Activated CD8-positive, alpha-beta memory T cell treated with anti-CD3 and anti-CD28 coated beads for 4 hours (primary cell): ENCODE results near the gene HTR3B.
"Not testable (repeated sequence)": the region's sequence is repeated elsewhere in the genome, so short reads cannot be mapped to it uniquely, and the experiment has no call there.

ENCODE experiments used
- DNase-seq, 2 donors: peaks; one replicate each; pipeline ENCODE4 v3.0.0-alpha.2; 2020; ENCODE audit warnings: low read depth in 2 of 2

The HTR3B gene

DNA sequence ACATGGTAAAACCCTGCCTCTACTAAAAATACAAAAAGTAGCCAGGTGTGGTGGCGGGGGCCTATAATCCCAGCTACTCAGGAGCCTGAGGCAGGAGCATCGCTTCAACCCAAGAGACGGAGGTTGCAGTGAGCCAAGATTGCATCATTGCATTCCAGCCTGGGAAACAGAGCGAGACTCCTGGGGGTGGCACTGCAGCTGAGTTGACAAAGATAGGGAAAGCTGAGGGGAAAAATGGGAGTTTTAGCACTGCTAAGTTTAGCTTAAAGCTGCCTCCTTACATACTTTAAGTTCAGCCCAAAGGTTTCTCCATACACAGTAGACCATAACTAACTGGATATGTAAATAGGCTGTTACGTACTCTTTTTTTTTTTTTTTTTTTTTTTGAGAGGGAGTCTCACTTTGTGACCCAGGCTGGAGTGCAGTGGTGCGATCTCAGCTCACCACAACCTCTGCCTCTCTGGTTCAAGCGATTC lies 20.2 kb upstream of the HTR3B start:
- DNase-seq, result no peak

DNA sequence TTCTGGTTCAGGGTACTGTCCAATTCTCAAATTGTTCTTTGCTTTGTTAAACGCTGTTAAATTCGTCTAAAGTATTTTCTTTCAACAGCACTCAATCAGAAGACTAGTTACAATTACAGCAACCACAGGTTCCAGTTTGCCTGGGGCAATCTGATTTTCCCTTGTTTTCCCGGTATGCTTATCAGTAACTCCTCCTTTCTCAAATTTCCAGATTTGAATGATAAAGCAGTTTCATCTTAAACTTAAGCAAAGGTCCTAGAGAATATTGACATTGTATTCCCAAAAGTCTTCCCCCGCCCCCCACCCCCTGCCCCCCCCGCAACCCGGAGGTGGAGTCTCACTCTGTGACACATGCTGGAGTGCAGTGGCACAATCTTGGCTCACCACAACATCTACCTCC lies 18.7 kb upstream of the HTR3B start:
- no peak for DNase-seq

DNA sequence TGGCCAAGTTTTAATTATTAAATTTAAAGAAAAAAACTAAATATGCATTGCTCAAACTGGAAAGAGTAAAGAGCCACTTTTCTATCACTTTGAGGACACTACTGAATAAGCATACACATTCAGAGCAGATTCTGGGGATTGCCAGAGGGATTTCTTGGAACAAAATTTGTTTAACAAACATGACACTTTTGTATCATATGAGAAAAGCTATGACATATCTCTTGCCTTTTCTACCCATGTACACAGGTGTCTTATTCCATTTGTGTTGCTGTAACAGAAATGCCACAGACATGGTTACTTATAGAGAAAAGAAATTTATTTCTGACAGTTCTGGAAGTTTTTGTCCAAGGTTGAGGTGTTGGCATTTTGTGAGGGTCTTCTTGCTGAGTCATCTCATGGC lies 15.7 kb upstream of the HTR3B start:
- no peak for DNase-seq

DNA sequence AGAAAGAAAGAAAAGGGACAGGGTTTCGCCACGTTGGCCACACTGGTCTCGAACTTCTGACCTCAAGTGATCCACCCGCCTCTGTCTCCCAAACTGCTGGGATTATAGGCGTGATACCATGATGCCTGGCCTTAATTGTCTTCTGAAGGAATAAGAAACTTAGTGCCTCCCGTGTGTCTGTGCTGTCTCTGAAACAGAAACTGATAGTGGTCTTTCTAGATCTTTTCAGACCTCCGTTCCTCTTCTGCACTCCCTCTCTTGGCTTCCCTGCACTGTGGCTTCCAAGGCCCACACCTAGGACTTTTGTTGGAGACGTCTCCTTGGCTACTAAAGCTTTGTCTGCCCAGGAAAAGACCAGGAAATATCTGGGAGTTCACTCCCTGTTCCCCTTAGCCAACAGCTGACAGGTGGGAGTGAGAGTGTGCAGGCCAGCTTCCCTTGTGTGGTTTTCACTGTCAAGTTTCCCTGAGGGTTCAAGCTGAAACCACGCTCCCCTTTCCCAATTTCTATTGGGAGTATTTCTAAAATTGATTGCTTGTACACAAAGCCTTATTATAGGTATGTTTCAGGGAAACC lies 10.1 kb upstream of the HTR3B start:
- DNase-seq, result no peak

DNA sequence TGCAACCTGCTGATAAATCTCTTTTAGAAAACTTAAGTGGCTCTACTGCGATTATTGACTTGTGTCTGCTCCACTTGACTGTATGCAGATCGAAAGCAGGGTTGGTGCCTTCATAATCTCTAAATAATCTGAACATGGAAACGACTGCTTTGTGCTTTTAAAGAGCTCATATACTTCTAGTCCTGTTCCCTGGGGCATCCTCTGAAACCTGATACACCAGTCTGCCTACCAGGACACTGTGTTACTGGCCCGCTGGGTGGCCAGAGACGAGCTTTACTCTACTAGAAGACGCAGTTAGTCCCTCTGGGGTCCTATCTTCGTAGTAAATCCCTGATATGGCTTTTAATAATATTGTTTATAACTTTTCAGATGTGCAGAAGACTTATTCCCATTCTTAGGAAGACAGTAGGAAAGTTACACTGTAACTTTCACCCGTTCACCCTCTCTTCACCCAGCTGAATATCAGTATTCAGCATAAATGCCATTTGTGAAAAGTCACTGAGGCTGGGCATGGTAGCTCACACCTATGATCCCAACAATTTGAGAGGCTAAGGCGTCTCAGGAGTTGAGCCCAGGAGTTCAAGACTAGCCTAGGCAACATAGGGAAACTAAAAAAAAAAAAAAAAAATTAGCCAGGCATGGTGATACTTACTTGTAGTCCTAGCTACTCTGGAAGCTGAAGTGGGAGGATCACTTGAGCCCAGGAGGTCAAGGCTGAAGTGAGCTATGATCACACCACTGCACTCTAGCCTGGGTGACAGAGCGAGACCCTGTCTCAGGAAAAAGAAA lies 9.0 kb upstream of the HTR3B start:
- DNase-seq, result no peak

DNA sequence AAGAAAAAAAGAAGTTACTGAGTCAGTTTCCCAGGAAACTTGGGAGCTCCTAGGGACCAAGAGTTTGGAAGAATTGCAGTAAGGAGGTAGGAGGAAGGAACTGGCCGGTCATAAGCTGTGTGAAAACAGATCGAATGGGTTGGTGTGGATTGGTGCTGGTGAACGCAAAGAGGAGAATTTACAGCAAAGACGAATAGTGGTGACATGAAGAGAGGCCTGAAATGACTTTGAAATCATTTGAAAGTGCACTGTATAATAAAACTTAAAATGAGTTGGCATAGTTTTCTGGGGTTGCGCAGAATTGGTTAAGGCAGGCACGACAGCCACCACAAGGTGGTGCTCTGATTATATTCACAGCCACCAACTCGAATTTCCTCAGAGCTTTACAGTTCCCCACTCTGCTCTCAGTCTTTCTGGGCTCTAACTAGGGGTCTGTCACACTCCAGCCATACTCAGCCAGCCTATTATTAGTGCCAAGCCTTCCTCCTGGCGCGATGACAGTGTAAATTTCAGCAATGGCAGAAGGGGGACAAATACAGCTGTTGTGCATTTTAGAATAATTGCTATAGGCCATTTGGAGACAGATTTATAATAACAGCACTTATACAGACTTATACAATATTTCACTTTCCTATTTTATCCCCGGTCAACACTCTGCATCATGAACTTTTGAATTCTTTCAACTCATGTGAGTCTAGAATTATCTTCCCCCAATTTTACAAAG lies 8.3 kb upstream of the HTR3B start:
- DNase-seq, result no peak

DNA sequence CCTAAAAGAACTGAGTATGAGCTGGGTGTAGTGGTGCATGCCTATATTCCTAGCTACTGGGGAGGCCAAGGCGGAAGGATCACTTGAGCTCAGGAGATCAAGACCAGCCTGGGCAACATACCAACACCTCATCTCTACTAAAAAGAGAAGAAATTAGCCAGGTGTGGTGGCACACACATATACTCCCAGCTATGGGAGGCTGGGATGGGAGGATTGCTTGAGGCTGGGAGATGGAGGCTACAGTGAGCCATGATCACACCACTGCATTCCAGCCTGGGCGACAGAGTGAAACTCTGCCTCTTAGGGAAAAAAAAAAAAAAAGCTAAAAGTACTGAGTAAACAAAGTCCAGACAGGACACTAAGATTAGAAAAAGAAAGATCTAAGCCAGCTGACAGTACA lies 3.5 kb upstream of the HTR3B start:
- DNase-seq, result no peak

DNA sequence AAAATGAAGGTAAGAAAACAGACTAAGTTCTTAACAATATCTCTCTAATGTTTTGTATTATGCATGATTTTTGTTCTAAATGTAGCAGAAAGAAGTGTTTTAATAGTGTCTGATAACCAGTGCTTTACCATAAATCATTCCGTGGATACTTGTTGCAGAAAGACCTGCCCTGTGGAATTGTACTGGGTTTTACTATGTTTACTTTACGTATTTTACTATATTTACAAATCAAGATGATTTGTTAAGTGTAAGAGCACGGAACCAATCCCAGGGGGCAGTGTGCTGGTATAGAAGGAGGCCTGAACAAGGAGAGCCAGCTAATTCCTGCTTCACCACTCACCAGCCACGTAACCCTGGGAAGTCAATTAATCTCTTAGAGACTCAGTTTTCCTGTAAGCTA lies 1.4 kb downstream of the HTR3B start:
- no peak for DNase-seq

DNA sequence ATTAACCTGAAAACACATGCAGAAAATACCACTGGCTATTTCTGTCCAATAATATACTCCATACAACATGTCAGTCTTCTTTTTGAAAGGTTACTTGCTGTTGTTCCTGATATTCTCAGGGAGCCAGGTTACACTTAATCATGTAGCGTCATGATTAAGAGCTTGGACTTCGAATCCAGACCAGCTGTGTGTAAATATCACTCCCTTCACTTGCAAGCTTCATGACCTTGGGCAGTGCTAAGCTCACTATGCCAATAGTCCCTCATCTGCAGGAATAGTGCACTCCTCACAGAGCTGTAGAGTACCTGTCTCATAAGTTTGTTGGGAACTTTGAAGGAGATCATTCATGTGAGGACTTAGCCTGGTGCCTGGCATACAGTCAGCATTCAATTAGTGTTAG lies 1.9 kb downstream of the HTR3B start:
- no peak for DNase-seq

DNA sequence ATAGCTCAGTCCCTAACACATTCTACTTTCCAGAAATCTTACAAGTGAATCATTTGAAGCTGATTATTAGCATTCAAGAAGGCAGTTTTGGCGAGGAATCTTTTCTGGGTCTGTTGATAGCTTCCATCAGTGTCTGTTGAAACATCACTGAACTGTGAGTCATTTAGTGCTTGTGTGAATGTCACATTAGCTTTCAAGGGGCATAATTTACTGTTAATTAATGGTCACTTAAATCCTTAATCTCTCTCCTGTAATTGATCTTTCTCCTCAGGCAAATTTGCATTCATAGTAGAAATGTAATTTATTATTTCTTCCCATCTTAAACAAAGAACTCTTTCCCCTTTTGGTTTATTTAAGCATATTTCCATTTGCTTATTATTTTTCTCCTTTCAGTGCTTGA lies 2.6 kb downstream of the HTR3B start:
- DNase-seq, result no peak

DNA sequence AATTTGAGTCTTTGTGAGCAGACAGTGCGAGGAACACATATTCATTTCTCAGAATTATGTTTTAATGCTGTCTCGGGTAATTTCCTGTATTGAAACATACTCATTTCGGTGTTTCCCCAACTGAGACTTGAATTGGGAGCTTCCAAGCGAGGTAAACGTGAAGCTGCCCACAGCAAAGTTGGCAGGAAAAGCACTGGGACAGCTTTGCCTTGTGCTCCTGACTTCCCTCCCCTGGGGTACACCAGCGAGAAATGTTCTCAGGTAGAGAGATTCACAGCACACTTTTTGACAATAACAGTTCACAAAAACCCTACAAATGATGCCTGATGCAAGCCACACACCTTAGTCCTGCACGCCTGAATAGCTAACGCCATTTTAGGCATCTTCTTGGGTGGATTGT lies 3.1 kb downstream of the HTR3B start:
- DNase-seq, result no peak

DNA sequence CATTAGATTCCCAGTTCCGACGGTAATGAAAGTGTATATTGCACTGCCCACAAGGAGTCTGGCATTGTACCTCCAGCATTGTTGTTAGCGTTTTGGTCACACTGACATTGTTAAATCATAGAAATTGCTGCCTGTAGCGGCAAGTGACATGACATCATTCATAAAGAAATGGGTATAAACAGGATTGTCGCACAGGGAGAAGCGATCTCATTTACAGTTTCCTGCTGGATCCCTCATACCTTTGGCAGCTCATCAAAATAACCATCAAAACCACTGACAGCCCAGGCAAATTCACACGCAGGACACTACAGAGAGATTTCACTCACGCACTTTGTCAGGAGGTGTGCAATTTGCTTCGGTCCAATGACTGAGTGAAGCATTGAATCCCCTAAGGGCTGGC lies 3.5 kb downstream of the HTR3B start:
- no peak for DNase-seq

DNA sequence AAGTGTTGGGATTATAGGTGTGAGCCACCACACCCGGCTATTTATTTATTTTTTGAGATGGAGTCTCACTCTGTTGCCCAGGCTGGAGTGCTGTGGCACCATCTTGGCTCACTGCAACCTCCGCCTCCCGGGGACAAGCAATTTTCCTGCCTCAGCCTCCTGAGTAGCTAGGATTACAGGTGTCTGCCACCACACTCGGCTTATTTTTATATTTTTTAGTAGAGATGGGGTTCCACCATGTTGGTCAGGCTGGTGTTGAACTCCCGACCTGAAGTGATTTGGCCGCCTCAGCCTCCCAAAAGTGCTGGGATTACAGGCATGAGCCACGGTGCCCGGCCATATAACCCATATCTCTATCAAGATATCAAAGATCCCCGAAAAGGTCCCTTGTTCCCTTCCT lies 6.9 kb downstream of the HTR3B start:
- DNase-seq, result not testable (repeated sequence)

DNA sequence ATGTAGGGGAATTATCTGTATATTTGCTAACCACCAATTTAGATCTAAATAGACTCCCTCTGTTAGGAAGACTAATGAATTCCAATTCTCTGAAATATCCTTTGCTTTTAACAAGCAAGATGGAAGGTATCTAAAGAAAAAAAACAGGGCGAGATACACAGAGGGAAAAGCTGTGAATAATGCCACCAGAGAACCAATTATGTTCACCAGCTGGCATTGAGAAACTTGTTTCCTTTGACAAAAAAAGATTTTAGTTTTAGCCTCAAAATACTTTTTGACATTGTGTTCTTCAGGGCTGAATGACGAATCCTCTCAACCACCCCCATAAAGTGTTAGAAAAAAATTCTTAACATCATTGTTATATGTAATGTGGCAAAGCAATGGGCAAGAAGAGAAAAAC lies 19.0 kb downstream of the HTR3B start:
- DNase-seq, result no peak

DNA sequence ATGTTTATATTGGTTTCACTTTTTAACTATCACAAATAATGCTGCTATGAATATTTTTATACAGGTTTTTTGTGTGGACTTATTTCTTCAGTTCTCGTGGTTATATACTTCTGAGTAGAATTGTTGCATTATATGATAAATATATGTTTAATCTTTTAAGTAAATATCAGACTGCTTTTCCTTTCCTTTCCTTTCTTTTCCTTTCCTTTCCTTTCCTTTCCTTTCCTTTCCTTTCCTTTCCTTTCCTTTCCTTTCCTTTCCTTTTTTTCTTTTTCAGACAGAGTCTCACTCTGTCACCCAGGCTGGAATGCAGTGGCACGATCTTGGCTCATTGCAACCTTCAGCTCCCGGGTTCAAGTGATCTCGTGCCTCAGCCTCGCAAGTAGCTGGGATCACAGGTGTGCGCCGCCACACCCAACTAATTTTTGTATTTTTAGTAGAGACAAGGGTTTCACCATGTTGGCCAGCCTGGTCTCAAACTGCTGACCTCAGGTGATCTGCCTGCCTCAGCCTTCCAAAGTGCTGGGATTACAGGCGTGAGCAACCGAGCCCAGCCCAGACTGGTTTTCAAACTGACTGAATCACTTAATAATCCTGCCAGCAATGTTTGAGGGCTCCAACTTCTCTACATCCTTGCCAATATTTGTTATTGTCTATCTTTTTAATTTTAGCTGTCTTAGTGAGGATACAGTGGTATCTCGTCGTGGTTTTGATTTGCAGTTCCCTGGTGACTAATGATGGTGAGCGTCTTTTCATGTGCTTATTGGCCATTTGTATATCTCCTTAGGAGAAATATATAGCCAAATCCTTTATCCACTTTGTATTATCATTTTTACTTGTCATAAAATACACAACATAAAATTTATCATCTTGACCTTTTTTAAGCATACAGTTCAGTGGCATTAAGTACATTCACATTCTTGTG lies 21.9 kb downstream of the HTR3B start:
- DNase-seq, result no peak

DNA sequence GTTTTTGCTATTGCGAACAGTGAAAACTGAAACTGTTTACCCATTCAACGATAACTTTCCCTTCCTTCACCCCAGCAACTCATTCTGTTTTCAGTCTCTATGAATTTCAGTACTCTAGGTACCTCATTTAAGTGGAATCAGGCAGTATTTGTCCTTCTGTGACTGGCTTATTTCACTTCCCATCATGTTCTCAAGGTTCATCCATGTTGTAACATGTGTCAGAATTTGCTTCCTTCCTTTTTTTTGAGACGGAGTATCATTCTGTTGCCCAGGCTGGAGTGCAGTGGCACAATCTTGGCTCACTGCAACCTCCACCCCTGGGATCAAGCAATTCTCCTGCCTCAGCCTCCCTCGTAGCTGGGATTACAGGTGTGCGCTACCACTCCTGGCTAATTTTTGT lies 23.7 kb downstream of the HTR3B start:
- DNase-seq, result no peak

DNA sequence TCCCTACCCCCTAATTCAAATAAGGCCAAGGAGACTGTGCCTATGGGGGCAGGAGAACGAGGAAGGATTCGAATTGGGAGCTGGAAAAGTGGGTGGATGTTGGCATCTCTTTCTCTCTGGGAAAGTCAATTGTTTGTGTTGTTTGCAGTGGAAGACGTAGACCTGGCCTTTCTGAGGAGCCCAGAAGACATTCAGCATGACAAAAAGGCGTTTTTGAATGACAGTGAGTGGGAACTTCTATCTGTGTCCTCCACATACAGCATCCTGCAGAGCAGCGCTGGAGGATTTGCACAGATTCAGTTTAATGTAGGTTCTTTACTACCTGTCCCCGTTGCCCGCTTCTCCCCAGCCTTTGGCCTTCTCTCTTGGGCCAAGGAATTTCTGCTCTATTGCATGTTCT lies 28.2 kb downstream of the HTR3B start:
- DNase-seq, result no peak

DNA sequence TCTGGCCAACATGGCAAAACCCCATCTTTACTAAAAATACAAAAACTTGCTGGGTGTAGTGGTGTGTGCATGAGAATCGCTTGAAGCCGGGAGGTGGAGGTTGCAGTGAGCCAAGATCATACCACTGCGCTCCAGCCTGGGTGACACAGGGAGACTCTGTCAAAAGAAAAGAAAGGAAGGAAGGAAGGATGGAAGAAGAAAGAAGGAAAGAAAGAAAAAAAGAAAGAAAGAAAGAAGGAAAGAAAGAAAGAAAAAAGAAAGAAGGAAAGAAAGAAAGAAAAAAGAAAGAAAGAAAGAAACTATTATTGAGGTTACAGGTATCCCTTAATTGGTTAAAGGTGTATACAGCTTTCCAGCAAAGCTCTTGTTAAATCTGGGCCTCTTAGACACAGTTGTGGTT lies 29.6 kb downstream of the HTR3B start:
- not testable (repeated sequence) for DNase-seq

DNA sequence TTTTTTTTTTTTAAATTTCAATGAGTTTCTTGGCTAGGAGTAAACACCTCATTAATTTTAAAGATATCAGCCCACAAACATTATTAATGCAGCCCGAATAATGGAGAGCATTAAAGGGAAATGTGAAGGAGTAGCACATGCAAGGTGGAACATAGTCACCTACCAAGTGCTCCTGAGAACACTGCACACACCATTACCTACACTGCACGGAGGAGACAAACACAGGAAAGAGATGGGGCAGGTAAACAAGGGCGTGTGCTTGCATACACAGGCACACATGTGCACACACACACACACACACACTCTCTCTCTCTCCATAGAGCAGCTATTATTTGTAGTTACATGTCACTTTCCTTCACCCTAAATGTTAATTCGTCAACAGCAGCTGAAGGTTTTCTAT lies 30.2 kb downstream of the HTR3B start:
- DNase-seq, result no peak

DNA sequence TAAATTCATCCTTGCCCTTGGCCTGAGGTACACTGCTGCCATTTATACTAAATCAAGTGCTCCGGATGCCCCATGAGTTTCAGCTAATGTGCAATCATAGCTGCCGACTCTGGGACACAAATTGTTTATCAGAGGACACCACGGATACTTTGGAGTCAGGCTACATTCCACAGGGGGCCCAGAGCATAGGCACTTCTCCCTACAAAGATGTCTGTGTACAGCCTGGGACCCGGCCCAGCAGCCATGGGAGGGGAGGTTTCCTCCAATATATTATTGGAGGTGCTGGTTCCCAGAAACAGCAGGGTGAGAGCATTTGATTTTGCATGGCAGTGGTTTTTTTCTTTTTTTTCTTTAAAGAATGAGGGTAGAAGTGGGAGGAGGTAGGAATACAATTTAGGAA lies 31.3 kb downstream of the HTR3B start:
- DNase-seq, result no peak

DNA sequence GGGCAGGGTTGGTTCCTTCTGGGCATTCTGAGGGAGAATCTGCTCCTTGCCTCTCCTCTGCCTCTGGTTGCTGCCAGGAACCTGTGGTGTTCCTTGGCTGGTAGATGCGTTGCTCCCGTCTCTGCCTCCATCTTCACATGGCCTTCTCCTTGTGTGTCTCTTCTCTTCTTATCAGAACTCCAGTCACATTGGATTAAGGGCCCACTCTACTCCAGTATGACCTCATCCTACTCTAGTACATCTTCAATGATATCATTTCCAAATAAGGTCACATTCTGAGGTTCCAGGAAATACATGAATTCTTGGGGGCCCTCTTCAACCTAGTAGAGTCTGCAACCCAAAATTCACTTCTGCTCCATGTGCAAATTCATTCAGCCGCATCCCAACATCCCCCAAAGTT lies 33.3 kb downstream of the HTR3B start:
- no peak for DNase-seq

DNA sequence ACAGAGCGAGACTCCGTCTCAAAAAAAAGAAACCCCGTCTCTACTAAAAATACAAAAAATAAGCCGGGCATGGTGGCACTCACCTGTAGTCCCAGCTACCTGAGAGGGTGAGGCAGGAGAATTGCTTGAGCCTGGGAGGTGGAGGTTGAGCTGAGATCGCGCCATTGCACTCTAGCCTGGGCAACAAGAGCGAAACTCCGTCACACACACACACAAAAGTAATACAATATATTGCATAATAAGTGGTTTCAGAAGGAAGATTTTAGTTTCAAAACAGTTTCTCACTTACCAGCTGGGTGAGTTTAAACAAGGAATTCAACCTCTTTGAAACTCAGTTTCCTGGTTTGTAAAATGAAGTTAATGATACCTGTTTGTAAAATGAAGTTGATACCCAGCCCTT lies 37.7 kb downstream of the HTR3B start:
- DNase-seq, result no peak
